AG08395 (cell line): ENCODE results near the gene CTXN3.
A peak's percentile ranks its signal among the peaks of the same experiment; 100 is the strongest.
"Not testable (repeated sequence)": the region's sequence is repeated elsewhere in the genome, so short reads cannot be mapped to it uniquely, and the experiment has no call there.

Source experiments
- DNase-seq: peaks from one replicate; pipeline ENCODE4 v3.0.0; 2012; ENCODE audit warnings: mixed read lengths, low spot score

The CTXN3 gene

DNA sequence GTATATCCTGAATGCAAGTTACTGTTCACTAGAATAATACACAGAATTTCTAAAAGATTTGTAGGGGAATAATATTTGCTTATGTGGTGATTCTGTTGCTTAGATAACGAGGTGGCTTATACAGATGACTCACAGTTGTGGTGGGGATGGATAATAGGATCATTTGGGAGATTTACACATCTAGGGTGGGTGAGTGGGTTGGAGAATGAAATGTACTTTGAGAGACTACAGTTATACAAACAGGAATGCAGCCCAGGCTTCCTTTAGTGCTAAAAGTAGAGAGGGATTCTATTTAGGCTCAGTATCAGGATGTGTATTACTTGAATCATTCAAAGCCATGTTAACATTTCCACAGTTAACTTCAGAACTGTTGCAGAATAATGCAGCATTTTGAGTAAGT, 1.8 kb downstream of the CTXN3 start:
- DNase-seq: no peak

DNA sequence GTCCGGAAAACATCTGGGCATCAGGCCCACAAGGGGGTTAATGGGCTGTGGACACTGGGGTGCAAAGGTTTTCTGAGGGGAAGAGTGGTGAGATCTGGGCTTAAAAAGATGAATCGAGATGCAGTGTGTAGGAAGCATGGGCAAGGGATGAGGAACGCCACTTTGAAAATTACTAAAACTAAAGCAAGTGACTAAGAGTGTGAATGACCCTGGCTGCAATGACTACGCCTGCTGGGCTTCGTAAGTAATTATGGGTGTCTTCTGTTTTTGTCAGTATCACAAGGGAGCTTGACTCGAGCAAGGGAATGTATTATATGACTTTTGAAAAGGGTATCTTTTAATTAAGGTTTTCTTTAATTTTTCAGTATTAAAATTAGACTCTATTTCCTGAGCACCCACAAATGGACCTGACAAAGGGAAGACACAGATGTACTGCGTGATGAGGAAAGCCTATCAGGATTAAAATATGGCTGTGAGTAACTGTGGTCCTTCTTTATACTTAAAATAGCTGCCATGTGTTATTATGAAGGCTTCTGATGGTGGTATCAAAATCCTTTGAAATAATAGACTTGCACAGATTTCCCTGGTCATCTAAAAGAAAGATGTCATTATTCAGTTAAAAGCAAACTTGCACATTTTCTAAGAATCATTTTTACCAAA, 4.2 kb downstream of the CTXN3 start:
- no peak for DNase-seq

DNA sequence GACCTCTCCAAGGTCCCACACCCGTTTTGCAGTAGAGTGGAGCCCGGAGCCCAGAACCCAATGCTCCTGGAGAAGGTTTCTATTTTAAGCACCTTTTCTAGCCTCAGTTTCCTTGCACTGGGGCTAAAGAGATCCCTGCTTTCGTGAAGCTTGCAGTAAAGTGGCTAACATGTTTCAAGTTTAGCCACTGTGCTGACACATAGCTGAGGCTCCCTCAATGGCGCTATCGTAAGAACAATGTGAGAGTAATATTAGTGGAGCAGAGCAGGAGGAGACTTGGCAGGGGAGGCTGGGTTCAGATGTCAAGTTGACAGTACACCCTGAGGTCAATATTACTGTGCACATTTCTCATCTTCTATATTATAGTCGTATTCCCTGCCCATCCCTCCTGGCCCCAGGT, 7.9 kb downstream of the CTXN3 start:
- no peak for DNase-seq

DNA sequence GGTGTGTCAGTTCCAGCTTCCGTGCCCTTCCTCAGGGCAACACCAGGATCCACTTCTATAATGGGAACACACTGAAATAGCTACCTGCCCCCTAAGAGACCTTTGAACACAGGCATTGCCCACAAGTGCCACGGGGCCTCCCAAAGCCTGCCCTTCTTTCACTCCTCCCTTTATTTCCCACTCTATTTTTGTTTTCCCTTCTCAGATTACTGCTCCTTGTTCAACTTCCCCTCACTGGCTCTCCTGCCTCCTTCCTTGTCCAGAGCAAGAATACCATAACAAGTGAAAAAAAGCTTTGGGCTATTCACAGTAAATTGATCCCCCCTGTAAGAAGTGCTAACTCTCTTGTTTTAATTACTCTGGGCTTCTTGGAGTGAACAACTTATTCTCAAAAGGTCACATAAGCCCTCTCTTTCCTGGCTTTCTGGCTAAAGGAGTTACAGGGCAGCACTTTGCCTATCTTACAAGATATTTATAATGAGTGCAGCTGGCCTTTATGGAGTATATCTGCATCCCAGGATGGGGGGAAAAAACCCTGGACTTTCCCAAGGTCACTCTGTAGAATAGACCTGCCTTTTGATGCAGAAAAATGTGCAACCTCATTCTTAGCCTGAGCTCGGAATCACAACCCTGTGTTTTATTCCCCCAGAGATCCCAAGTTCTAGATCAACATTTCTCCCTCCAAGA, 11.3 kb downstream of the CTXN3 start:
- DNase-seq: no peak

DNA sequence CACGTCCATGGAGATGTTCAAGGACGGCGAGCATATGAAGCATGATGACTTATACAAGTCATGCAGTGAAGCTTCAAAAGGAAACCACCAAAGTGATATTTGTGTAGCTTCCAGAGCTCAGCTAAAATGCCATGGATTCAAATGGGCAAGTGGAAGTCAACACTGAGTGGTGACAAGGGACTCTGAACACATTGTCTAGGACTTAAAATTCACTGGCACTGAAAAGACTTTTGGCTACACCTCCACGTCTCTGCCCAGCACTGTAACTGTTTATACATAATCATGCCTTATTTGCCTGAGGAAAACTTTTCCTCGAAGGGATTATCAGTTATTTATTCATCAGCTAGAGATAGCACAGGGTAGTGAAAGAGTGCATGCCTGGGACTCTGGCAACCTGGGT, 15.2 kb downstream of the CTXN3 start:
- DNase-seq: no peak

DNA sequence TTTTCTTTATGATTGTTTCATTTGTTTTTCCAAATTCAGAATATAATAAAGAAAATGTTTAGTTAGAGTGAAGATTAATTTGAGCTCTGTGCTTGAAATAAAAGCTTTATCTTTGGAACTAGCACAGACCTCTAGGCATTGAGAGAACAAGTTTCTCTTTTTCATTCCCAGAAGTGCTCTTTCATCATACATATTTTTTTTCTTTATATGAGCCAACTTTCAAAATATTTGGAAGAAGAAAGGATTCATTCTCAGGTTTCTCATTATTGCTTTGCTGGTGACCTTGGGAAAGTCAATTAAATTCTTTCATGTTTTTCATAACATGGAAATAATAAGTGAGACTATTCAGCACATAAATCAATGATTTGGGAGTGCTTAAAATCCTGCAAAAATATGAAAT, 16.8 kb downstream of the CTXN3 start:
- no peak for DNase-seq

DNA sequence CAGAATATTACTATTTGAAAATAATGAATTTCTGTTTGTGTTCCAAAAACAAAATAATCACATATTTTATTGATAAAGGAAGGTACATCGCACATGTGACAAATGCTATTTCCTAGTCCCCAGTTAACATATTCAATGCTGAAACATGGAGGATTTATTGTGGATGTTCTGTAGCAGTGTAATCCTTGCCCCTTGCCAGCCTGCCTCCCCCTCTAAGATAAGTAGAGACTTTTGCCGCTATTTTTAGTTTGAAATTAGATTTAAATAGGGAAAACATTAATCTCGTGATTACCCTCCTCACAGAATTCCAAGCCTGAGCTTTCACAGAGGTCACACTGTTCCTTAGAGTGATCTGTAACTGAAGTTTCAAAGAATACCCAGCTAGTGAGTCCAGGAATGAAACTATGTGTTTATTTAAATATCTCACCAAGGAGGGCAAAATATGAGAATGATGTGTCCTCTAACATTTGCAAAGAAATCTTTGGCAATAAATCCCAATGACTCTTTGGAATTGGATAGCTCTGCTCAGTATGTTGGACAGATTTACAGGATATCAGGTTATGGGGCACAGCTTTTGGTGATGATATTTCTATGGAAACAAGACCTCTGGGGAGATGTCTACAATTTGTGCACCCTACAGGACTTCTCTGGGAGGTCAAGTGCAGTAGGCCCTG, 17.3 kb downstream of the CTXN3 start:
- no peak for DNase-seq

DNA sequence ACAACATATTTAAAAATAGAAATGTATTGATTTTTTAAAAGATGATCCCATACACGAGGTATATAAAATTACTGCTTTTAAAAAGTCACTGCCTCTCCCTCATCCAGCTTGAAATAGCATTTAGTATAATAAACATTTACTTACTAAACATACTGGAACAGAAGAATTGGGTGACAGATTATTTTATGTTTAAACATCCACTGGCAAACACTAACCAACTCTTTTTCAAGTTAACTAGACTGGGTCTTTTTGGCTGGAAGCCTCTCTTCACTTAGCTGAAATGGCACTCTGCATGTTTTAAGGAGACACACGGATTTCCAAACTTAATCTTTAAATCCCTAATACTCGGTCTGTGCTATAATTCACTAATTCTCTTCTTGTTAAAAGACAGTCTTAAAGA, 19.0 kb downstream of the CTXN3 start:
- no peak for DNase-seq

DNA sequence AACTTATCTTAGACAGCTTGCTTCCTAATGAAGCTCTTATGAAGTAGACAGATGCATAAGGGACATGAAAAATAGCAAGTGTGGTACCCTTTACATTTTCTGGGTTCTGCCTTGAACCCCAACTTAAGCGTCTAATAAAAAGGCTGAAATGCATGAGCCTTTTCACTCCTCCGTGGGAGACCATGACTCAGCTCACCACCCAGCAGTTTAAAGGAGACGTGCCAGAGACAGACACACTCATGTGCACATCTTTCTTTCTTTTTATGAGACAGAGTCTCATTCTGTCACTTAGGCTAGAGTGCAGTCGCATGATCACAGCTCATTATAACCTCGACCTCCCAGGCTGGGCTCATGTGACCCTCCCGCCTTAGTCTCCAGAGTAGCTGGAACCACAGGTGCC, 22.3 kb downstream of the CTXN3 start:
- no peak for DNase-seq

DNA sequence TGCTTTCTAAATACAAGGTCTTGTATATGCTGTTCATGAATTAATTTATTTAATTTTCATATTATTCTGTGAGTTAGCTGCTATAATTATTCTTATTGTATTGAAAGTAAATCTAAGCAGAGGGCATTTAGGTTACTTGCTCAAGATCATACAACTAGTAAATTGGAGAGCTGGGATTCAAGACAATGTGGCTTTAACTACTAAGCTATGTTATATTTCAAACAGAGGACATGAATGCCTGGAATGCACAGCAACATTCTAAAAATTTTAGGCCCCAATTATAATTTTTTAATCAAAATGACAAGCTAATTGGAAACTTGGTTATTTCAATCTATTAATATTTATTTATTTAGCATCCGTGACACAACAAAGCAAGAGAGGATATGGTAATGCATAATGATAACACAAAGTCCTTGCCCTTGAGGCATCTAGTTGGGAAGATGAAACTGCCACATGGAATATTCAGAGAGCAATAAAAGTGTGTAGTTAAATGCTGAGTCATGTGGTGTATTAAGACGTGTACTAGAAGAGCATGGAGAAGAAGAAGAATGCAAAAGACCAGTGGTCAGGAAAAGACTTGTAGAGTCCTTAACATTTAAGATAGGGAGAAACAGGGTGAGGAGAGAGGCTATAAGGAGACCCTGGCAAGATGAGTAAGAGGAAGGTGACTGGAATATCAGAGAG, 24.4 kb downstream of the CTXN3 start:
- no peak for DNase-seq

DNA sequence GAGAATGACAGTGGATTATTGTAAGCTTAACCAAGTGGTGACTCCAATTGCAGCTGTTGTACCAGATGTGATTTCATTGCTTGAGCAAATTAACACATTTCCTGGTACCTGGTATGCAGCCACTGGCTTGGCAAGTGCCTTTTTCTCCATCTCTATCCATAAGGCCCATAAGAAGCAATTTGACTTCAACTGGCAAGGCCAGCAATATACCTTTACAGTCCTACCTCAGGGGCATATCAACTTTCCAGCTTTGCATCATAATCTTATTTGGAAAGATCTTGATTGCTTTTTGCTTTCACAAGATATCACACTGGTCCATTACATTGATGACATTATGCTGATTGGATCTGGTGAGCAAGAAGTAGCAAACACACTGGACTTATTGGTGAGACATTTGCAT, 28.1 kb downstream of the CTXN3 start:
- not testable (repeated sequence) for DNase-seq

DNA sequence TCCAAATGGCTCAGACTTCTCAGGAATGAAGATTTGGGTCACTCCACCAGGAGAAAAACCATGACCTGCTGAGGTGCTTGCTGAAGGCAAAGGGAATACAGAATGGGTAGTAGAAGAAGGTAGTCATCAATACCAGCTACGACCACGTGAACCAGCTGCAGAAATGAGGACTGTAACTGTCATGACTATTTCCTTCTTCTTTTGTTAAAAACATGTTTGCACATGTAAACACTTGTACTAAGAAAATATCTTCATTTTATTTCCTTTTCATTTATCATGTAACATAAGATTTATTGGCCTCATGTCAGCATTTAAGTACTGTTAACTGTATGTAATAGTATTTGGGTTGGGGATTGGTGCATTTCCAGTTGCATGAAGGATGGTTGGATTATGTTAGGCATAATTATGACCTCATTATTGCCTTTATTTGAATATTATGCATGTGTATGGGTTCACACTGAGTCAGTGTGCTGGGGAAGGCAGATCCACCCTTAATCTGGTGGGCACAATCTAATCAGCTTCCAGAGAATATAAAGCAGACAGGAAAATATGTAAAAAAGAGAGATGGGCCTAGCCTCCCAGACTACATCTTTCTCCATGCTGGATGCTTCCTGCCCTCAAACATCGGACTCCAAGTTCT, 30.9 kb downstream of the CTXN3 start:
- not testable (repeated sequence) for DNase-seq

DNA sequence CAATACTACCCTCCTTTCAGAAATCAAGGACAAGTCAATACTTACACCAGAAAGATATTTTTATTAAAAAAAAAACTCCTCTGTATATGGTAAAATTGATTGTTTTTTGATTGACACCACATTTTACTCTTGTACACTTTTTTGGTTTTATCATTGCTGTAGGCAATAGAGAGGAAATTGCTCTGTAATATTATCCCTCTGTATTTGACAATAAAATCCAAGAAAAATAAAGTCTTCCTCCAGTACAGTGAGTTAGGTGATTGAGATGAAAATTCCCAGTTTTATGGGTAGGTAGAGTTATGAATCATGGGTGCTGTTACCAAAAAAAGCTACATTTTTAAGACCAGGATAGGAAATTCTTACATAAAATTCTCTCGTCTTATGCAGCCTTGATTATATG, 31.7 kb downstream of the CTXN3 start:
- no peak for DNase-seq

DNA sequence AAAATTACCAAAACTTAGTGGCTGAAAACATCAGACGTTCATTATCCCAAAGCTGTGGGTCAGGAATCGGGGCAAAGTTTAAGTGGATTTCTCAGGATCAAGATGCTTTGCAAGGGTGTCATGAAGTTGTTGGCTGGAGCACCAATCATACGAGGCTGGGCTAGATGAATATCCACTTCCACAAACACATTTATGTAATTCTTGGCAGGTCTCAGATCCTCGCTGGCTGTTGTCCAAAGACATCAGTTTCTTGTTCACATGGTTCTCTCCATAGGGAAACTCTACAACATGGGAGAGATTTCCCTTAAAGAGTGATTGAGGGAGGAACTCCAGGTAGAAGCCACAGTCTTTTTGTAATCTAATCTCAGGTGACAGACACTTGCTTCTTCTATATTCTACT, 34.1 kb downstream of the CTXN3 start:
- DNase-seq: no peak

DNA sequence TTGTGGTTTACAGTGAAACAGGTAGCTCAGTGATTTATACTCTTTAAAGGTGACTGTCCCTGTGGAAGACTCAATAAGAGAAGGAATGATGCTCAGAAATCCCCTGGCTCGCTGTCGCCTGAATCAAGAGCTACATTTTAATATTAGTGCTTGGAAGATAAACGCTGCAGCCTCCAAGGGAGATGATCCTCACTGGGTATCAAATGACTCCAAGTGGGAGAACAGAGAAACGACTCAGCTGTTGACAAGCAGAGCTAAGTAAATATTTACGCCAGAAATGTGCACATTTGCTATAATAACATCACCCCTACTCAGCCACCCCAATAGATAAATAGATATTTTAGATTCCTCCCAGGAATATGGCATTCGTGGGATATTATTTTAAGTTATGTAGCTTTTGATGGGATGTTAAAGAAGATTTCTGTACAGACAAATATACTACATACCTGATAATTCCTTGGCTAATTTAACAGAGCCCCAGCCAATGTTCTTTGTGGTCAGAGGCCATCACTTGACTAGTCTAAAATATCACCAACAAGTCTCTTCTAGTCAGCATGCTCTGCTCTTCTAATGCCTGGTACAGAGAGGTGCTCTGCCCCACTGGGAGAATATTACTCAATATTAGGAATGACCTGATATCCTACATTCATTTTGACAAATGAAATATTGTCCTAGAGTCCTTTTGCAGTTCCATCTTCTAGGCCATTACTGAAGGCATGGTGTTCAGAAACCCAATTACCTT, 36.0 kb downstream of the CTXN3 start:
- no peak for DNase-seq

DNA sequence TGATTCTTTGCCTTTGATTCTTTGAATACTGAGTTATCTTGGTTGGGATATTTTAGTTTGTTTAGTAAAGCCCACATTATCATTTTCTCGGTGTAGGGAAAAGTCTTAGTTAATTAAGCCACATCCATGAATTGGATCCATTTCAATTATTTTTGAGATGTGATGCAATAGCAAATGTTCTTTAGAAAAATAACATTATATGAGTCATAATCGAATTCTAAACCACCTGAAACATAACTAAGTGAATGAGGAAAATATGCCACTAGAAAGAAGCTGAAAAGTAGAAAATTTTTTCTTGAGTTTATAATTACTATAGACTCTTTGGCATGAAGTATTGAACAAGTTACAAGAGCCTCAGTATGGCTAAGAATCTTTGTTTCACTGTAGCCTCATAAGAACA, 36.8 kb downstream of the CTXN3 start:
- no peak for DNase-seq

DNA sequence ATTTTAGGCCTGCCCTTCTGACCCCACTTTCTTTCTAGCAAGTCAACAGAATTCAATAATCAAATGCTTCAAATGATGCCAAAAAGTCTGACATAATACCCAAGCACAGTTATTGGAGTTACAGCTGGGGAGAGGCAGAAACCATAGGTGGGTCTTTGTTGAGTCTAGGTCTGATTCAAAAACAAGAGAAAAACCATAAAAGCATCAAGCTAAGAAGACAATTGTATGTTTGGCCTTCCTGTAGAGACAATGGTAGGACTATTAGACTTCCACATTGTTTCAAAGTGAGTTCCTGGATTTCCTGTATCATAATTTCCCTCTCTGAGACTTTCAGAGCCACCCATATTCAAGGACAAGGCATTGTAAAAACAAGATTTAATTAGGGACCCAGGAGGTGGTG, 37.5 kb downstream of the CTXN3 start:
- no peak for DNase-seq

DNA sequence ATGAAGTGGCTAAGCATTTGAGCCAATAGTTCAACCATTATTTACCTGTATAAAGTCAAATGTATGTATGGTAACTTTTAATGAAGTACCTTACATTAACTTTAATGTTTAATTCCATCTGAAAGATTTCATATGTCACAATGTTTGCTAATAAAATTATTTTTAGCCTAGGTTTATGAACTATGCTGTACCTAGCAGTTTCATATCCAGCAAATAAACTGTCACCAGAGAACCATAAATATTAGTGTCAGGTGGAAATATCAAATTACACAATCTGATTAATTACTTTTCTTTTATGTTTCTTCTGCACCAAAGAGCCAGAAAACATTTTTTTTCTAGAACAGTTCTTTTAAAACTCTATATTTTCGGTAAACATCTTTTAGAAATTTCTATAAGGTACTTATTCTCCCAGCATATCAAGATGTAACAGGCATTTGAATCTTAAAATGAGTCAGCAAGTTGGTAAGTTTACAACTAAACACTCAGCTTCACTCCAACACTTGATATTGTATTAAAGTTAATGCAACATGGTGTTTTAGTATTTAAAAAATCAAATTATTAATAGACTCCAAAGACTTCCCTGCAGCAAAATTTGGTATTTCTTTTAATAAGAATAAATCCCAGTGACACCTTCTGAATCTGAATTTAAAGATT, 45.8 kb downstream of the CTXN3 start:
- no peak for DNase-seq

DNA sequence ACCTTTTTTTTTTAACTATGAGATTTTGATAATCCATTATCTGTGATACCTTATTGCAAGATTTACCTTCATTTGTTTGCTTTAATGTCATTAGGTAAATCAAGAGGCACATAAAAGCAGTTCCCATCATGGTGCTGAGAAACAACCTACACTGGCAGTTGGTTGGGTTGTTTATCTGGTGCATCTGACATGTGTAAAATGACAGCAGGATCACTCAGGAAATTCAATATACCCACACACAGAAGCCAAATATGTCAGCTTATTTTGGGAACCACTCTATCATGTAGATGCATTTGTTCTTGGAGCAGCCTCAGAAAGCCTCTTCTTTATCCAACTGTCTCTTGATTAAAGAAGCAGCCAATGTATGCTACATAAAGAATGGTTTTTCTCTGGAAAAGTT, 46.5 kb downstream of the CTXN3 start:
- no peak for DNase-seq

DNA sequence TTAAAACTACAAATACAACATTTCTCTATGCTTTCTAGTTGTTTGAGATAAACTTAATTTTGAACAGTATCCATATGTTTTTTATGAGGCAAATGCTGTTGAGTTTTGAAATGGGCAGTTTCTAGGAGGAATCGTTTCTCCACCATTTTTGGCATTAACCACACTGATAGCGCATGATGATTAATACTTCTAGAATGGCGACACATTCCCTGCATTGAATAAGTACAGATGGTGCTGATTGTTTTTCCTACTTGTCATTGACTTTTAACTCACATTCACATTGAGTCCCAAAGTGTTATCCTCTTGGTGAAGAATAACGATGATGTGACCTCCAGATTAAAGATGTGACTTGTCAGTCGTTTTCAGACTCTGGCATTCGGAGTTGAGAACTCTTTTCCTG, 47.8 kb downstream of the CTXN3 start:
- DNase-seq: peak; percentile 8

DNA sequence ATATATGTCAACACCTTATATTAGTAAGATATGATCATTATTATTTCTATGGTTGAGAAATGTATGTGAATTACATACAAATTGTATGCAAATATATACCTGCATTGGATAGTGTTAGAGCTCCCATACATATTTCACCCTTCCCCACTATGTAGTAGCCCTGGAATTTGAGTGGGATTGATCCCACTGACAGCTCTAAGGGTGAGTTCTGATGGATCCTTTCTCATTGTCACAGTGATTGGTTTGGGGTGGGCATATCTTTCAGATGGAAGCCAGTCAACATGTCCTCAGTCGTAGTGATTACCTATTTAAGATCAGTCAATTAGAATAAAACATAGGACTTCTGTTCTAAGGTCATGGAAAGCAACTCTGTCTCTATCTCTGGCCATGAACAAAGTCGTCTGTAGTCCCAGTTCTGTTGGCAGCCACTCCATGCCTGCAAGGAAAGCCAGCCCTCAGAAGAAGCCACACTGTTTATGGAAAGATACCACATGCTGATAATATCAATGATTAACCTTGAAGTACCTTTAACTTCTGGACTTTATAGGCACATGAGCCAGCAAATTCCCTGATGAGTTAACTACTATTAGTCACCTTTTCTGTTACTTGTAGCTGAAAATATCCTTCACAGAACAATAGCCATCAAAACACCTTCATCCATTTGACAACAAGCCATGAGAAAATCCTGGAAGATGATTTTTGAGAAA, 49.2 kb downstream of the CTXN3 start:
- no peak for DNase-seq
